OCI-LY7 (cell line): ENCODE data around the gene FAM13A.

Experiments
- CTCF ChIP-seq: fragments of 200-600 bp; sonication (generic); conservative IDR thresholded peaks from 2 replicates; pipeline ENCODE4 v1.5.1; 2014; ENCODE audit warnings: mild to moderate bottlenecking, antibody characterized with exemption, low read length, moderate library complexity, mixed read lengths
- EZH2phosphoT487 ChIP-seq: fragments of 200-600 bp; sonication (generic); IDR thresholded peaks from 2 replicates; pipeline ENCODE4 v1.6.1; 2018; ENCODE audit warnings: low read depth, borderline replicate concordance, mild to moderate bottlenecking, mixed run types, antibody characterized with exemption, low read length, moderate library complexity, mixed read lengths

GRCh38 chr4:88744609-88745008, 312.4 kb downstream of the FAM13A start:
- TF ChIP-seq CTCF (no peak), EZH2phosphoT487 (no peak)
